ENCODE measurements around the gene BBS2. TPM values are rescaled to one million over a fixed set of nuclear protein-coding genes. Genes with fewer than 3 reads are reported as not detected.

Gene BBS2
- total RNA-seq, 4 donors from 2014 or later, result 21.9 to 51.9 (median 37.5) TPM

DNA sequence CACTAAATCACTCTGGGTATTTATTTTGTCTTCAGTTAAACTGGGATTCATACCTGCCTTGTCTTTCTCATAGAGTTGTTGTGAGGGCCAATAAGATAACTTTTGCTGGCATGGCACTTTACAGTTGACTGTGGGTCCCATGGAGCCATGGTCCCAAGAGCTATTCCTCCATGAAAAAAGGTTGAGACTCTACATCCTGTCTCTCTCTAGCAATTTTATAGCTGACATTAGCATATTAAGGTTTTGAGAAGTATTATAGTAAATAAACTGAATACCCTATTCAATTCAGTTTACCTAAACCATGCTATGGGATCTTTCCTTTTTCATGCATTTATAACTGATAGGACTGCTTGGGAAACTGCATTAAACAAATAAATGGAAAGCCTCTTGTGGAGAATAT is 51.0 kb downstream of the BBS2 start:
- ATAC-seq (ENCODE audit: low FRiP score), result no peak
- no peak for TF ChIP-seq CTCF (IDR thresholded peaks at IDR 0.05)

GRCh38 chr16:56466344-56466743 is 53.5 kb downstream of the BBS2 start:
- no peak for TF ChIP-seq CTCF (IDR thresholded peaks at IDR 0.05)
- ATAC-seq (ENCODE audit: low FRiP score), result no peak

More for the DNA sequence above, 51.0 kb downstream of the BBS2 start:
- no peak for DNase-seq (ENCODE audit: low spot score)

DNA sequence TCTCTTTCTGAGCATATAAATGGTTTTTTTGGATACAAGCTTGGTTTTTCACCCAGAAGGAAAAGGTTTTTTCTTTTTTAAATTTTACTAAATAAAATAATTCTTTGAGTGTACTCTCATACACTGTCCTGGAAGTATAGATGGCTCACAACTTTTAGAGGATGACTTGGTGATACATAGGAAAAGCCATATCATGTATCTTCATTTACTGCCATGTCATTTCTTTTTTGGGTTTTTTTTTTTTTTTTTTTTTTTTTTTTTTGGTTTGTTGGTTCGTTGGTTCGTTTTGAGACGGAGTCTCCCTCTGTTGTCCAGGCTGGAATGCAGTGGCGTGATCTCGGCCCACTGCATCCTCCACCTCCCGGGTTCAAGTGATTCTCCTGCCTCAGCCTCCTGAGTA is 56.7 kb downstream of the BBS2 start:
- no peak for DNase-seq (ENCODE audit: low spot score)
- ATAC-seq (ENCODE audit: low FRiP score), result no peak
- no peak for TF ChIP-seq CTCF (IDR thresholded peaks at IDR 0.05)

More at GRCh38 chr16:56466344-56466743, 53.5 kb downstream of the BBS2 start:
- DNase-seq (ENCODE audit: low spot score), result no peak

DNA sequence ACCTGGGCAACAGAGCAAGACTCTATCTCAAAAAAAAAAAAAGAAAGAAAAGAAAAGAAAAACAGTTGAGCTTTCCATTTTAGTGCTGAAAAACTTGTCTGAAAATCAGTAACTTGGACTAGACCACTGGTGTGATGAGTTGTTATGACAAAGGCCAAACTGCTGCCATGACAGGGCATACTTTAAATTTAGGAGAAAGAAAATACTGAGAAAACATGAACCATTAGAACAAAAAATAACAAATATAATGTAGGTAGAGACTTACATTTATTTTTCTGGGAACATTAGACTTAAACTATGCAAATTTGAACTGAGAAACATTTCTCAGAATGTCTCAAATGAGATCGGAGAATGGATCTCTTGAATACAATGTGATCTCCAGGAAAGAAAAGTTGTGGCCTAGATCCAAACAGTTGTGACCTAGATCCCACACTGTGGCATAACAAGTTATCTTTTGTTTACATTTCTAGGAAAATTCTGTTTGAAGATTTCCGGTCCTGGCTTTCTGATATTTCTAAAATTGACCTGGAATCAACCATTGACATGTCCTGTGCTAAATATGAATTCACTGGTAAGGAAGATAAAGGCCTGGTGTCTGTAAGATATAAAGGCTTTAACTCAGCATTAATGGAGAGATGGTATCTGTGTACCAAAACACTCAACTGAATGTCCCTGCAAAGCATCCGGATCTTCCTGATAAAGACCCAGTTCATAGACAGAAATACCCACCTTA is 57.6 kb downstream of the BBS2 start:
- ATAC-seq (ENCODE audit: low FRiP score) (no peak), DNase-seq (ENCODE audit: low spot score) (no peak)
- TF ChIP-seq CTCF (IDR thresholded peaks at IDR 0.05), result no peak

- TF ChIP-seq CTCF (IDR thresholded peaks at IDR 0.05), result no peak
- ATAC-seq (ENCODE audit: low FRiP score), result no peak
- DNase-seq (ENCODE audit: low spot score), result no peak
Observed at GRCh38 chr16:56460101-56460500, 59.7 kb downstream of the BBS2 start.

DNA sequence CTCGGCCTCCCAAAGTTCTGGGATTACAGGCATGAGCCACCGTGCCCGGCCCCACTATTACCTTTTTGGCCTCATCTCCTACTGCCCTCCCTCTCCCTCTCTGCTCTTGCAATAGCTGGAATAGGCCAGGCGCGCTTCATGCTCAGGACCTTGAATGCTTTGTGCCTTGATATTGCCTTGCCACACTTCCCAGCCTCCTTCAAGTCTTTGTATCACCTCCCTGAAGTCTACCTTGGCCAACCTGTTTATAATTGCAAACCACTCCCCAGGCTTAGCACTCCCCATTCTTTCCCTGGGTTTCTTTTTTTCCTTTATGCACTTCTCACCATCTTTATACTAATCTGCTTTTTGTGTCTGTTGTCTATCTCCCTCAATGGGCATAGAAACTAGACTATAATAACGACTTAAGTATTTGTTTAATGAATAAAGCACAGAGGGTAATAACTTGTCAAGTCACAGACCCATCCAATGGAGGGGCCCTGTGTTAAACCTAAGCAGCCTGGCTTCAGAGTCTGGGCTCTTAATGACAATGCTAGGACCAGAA is 61.8 kb downstream of the BBS2 start:
- no peak for ATAC-seq (ENCODE audit: low FRiP score)
- DNase-seq (ENCODE audit: low spot score), result no peak
- TF ChIP-seq CTCF (IDR thresholded peaks at IDR 0.05), result no peak
